Erythroblast (primary cell): Measurements from ENCODE around the gene LRRTM4.

Source experiments
- GATA1 ChIP-seq: IDR thresholded peaks from 2 replicates; pipeline ENCODE4 v1.6.1; 2011; ENCODE audit warnings: low read depth, mild to moderate bottlenecking, control low read depth, low read length, moderate library complexity
- POLR2A ChIP-seq: IDR thresholded peaks from 2 replicates; pipeline ENCODE4 v1.6.1; 2011; ENCODE audit warnings: mild to moderate bottlenecking, low read length

GRCh38 chr2:76930056-76930744 is 592.0 kb downstream of the LRRTM4 start:
- TF ChIP-seq POLR2A: no peak
- no peak for TF ChIP-seq GATA1
